ENCODE results near the gene OXSM.
A peak's percentile ranks its signal among the peaks of the same experiment; 100 is the strongest.

The OXSM gene

GRCh38 chr3:25789596-25790556 is at the start of gene OXSM:
Gene OXSM, plus strand, starts transcription at chr3:25790090. Its CDS starts 931 bp downstream, at chr3:25791021.
- DNase-seq: peak; percentile 93

DNA sequence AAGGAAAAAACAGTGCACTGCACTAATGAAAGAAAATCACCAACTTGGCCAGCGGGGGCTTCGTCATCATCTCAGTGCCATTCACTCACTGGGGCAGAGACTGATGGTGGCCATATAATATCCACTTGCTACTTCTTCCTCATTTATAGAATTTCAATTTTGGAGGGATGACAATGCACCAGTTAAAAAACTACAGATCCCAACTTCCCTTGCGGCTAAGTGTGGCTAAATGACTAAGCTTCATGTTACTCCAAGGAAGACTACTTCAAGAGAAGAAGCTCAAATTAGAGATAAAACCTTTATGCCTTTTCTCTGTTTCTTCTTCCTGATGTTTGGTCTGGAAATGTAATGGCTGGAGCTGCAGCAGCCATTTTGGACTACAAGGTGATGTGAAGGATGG is 45.4 kb upstream of the OXSM start:
- no peak for DNase-seq

GRCh38 chr3:25747033-25747432 is 42.9 kb upstream of the OXSM start:
- no peak for DNase-seq

GRCh38 chr3:25748189-25748588 is 41.7 kb upstream of the OXSM start:
- no peak for DNase-seq

- no peak for DNase-seq
Observed at GRCh38 chr3:25749031-25749581, 40.8 kb upstream of the OXSM start.

GRCh38 chr3:25751048-25751447 is 38.8 kb upstream of the OXSM start:
- DNase-seq: no peak

- DNase-seq: no peak
Observed at GRCh38 chr3:25751725-25752124, 38.2 kb upstream of the OXSM start.

DNA sequence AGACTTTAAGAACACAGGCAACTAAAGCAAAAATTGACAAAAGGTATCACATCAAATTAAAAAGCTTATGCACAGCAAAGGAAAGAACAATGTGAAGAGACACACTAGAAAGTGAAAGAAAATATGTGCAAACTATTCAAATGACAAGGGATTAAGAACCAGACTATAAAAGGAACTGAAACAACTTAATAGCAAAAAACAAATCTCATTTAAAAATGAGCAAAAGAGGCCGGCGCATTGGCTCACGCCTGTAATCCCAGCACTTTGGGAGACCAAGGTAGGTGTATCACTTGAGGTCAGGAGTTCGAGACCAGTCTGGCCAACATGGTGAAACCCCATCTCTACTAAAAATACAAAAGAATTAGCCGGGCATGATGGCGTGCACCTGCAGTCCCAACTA is 21.0 kb upstream of the OXSM start:
- no peak for DNase-seq

- DNase-seq: no peak
Observed at GRCh38 chr3:25775936-25776335, 14.0 kb upstream of the OXSM start.

DNA sequence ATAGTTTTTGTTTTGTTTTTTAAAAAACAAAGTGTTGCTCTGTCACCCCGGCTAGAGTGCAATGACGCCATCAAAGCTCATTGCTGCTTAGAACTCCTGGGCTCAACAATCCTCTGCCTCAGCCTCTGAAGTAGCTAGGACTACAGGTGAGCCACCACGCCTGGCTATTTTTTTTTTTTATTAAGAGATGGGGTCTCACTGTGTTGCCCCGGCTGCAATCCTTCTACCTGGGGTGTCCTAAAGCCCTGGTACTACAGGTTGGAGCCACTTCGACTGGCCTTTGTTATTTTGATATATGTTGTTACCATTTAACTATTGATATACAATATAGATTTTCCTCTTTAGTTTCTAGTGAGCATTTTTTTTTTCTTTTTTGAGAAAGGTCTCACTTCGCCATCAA is 9.3 kb upstream of the OXSM start:
- DNase-seq: no peak

DNA sequence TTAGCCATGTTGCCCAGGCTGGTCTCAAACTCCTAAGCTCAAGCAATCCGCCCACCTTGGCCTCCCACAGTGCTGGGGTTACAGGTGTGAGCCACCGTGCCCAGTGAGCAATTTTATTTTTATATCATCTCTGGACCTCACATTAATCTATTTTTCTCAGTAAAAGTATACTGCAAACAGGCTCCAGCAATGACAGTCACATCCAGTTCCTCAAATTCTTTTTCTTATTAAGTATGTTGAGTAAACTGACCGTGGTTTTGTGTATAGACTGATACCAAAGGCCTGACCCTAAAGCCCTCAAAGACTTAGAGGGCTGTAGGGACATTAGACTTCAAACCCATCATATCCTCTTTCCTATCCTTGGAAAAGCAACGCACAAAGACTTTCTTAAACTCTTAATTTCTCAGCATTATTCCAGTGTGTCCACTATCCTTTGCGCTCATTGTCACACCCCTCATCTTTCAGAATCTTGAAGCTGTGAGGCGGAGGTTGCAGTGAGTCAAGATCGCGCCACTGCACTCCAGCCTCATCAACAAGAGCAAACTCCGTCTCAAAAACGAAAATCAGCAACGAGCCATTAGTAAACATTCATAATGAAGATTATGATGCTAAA is 8.6 kb upstream of the OXSM start:
- no peak for DNase-seq

DNA sequence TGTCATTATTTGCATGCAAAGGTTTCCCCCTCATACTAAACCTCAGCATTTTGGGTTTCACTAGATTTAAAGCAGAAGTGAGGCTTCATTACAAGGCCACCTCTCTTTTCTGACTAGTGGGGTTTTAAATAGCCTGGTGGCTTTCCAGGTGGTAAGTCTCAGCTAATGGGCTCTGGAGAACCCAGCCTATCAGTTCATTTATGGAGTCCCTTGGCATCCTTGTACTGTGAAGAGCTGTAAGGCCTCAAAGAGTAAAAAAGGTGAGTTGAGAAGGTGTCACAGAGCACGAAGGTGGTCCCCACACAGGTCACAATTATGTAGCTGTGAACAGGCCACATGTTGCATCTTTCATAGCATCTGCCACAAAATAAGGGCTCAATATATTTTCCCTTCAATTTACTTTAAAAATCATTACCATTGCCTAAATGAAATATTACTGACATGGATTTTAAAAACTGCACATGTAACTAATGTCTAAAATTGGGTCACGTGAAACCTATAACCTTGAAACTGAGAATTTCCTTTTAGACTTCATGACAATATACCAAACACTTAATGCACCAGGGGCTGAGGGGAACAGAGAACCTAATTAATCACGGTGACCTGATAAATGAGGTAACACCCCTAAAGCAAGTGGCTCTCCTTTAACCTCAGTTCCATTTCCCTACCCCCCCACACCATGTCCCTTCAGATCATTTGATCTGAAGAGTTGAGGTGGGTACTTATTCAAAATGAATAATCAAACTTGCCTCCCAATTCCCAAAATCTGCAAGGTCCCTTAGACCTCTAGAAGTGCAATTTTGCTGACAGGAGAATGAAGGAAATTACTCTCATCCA is 7.9 kb upstream of the OXSM start:
- DNase-seq: no peak

GRCh38 chr3:25782636-25782937 is 7.3 kb upstream of the OXSM start:
- no peak for DNase-seq

GRCh38 chr3:25782938-25783660 is 6.8 kb upstream of the OXSM start, which contains the start of gene NGLY1:
Gene NGLY1, minus strand, starts transcription at chr3:25783443. Its CDS starts 53 bp downstream, at chr3:25783390.
- DNase-seq: peak; percentile 87

DNA sequence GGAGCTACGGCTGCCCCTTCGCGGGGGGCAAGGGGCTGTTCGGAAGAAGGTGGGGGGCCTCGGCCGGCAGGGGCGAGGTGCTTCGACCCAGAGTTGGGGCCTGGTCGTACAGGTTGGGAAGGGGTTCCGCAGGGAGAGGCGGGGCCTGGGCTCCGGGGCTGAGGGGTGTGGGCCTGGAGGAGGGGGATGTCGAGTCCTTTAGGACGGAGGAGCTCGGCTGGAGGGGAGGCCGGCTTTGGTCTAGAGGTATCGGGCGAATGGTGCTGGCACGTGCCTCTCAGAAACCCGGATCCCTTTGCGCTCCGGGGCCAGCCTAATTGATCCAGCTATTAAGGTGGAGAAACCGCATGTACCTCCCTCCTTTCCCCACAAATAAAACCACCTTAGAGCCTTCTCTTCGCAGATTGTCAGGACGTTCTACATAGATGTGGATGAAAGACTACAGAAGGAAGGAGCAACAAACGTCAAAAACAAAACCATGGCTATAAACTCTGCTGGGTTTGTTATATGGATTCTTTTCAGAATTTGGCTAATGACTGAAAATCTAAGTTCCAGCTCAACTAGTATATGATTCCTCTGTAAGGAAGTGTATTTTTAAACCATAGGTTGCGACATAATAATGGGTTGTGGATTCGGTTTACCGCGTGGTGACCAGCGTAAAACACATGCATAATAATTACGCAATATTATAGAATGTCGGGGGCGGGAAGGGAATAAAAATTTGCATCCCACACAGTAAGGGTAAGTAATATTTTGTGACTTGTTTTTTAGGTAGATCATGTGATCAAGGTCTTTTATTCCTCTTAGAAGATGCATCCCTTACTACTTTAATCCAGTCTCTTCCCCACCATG is 6.0 kb upstream of the OXSM start:
- no peak for DNase-seq

DNA sequence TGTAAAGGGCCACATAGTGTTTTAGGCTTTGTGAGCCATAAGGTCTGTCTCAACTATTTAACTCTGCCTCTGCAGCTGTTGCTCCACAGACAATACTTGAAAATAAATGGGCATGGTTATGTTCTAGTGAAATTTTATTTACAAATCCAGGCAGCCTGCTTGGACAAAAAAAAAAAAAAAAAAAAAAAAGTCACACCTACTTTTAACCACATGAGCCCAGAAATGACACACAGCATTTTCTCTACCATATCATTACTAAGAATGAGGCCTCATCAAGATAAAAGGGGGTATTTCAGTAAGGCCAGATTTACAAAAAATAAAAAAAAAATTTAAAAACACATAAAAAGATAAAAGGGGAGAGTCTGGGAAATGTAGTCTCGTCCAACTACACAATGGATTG is 4.9 kb upstream of the OXSM start:
- DNase-seq: no peak

GRCh38 chr3:25785826-25786225 is 4.1 kb upstream of the OXSM start:
- DNase-seq: no peak

GRCh38 chr3:25787689-25788088 is 2.2 kb upstream of the OXSM start:
- DNase-seq: no peak

DNA sequence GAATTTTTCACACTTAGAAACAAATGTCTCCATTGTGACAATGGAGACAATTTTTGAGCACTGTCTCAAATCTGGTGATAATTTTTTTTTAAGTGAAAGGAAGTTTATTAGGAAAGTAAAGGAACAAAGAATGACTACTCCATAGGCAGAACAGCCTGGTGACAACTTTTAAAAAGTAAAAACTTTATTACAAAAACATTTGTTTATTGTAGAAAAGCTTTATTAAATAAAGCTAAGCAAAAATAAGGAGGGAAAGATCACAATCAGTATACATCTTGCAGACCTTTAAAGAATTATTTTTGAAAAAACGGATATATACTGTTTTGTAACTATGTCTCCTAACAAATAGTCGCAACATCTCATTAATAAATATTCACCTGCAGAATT is 688 bp upstream of the OXSM start:
- no peak for DNase-seq

DNA sequence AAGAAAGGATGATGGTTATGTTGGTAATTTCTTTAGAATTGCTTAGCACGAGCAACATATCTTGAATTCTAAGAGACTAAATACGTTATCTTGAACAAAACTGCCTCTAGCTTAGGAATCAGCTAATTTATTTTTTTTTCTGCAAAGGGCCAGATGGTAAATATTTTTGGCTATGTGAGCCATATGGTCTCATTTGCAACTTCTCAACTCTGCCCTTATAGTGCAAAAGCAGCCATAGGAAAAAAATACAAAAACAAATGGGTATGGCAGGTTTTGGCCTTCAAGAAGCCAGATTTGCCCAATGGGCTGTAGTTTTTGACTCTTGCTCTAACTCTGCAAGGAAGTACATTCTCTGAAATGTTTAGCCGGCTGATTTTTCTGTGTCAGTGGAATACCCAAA is 11.9 kb downstream of the OXSM start:
- DNase-seq: no peak

DNA sequence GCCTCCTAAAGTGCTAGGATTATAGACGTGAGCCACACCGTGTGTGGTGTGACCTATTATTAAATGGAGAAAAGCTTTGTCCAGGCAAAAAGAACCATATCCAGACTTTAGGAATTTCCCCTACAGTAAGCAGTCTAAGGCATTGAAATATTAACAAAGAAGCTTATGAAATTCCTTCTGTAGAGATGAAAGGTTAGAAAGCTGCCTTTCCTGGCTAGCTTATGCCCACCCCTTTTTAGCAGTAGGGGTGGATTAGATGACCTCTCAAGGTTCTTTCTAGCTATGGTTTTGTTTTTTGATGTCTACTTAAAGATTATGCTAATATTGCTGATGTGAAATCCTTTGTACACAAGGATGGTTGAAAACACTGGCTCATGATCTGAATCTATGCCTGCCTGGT is 13.9 kb downstream of the OXSM start:
- DNase-seq: no peak

- DNase-seq: no peak
Observed at GRCh38 chr3:25804676-25805075, 14.8 kb downstream of the OXSM start.

Measured in CD4-positive, alpha-beta T cell treated with Interleukin-21 for 1 hour (primary cell).